Measurements from ENCODE around the gene LRP10.
A peak's percentile ranks its signal among the peaks of the same experiment; 100 is the strongest.

GRCh38 chr14:22875003-22875747 is 3.6 kb downstream of the LRP10 start:
- no peak for TF ChIP-seq EP300 (IDR thresholded peaks at IDR 0.05; ENCODE audit: borderline replicate concordance)
- no peak for TF ChIP-seq YY1 (IDR thresholded peaks at IDR 0.05; ENCODE audit: low read depth)
- TF ChIP-seq REST (IDR thresholded peaks at IDR 0.05; ENCODE audit: low read depth) = 0 out of 2 replicates have a peak, but pooled peaks have one; percentile 15
- TF ChIP-seq, protein P1, sequence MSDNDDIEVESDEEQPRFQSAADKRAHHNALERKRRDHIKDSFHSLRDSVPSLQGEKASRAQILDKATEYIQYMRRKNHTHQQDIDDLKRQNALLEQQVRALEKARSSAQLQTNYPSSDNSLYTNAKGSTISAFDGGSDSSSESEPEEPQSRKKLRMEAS (IDR thresholded peaks at IDR 0.05) = no peak
